ENCODE results near the gene OAT. TPM values are rescaled to one million over a fixed set of nuclear protein-coding genes. Genes with fewer than 3 reads are reported as not detected.

Gene OAT
- polyA plus RNA-seq, 2 of the 4 experiments (the other 2 are of a cell fraction), result 81.3 to 97.6 TPM

GRCh38 chr10:124402273-124402672, 16.4 kb downstream of the OAT start:
- Histone ChIP-seq H3K4me2 (no peak overlapping the region), H3K4me1 (no peaks in the 10 kb centered on the region), H3K27ac (no peak overlapping the region), H3K9me3 (no peaks in the 10 kb centered on the region), H3K4me3 (no peak overlapping the region)
- no peak for TF ChIP-seq ZSCAN20 (CRISPR knock-in tag; IDR thresholded peaks at IDR 0.05)
- no peak for TF ChIP-seq ZNF302 (CRISPR knock-in tag; IDR thresholded peaks at IDR 0.05)
- no peak for TF ChIP-seq CHD4 (IDR thresholded peaks at IDR 0.05; ENCODE audit: borderline replicate concordance)
- no peak for TF ChIP-seq NR3C1 (IDR thresholded peaks at IDR 0.05)
- TF ChIP-seq MAFK (IDR thresholded peaks at IDR 0.05; ENCODE audit: partially characterized antibody), result peak; percentile 90
- FAIRE-seq, result no peak
- ChIA-PET POLR2A (no interaction called here), CTCF (interaction anchor here (0.6 to 24.7 kb wide), 5 partner anchors 12 to 403 kb away, joined by 3 to 581 read pairs (median 4); no protein-coding TSS in a partner anchor)
- ATAC-seq, result no peak
- DNase-seq (ENCODE audit: low read depth in 1 of 2, low spot score in 1 of 2), result no peak
- WGBS (ENCODE audit: missing lambda C conversion rate), result 87% methylated on average over 2 of the region's 2 CpGs

- no peak for FAIRE-seq
- Histone ChIP-seq H3K4me3 (no peak overlapping the region), H3K4me2 (no peak overlapping the region), H3K27ac (no peak overlapping the region), H3K9me3 (no peaks in the 10 kb centered on the region), H3K4me1 (no peaks in the 10 kb centered on the region)
- TF ChIP-seq NFE2L2 (conservative IDR thresholded peaks at IDR 0.05; ENCODE audit: low read length) (no peak), RAD21 (conservative IDR thresholded peaks at IDR 0.05 in 1 of 2, IDR thresholded peaks at IDR 0.05 in 1 of 2) (no peak), PHF8 (IDR thresholded peaks at IDR 0.05; ENCODE audit: borderline replicate concordance, low read depth) (no peak), BCL3 (IDR thresholded peaks at IDR 0.05) (no peak), JUNB (IDR thresholded peaks at IDR 0.05) (no peak), MYC (IDR thresholded peaks at IDR 0.05; ENCODE audit: borderline replicate concordance, low read length) (no peak), ZSCAN20 (CRISPR knock-in tag; IDR thresholded peaks at IDR 0.05) (no peak), ELK1 (IDR thresholded peaks at IDR 0.05; ENCODE audit: low read depth, low read length) (no peak), FOSB (CRISPR knock-in tag; IDR thresholded peaks at IDR 0.05) (no peak), TP53 (CRISPR knock-in tag; IDR thresholded peaks at IDR 0.05) (no peak), ESRRA (IDR thresholded peaks at IDR 0.05; ENCODE audit: borderline replicate concordance, low read length) (no peak), REST (IDR thresholded peaks at IDR 0.05) (no peak), EHMT2 (IDR thresholded peaks at IDR 0.05; ENCODE audit: low read depth) (no peak), SREBF2 (IDR thresholded peaks at IDR 0.05) (no peak), HDAC2 (IDR thresholded peaks at IDR 0.05) (no peak), CEBPB (IDR thresholded peaks at IDR 0.05) (no peak), RARB (CRISPR knock-in tag; IDR thresholded peaks at IDR 0.05) (no peak), CBX8 (IDR thresholded peaks at IDR 0.05) (no peak), TFCP2L1 (CRISPR knock-in tag; IDR thresholded peaks at IDR 0.05) (no peak)
- CTCF ChIA-PET, result interaction anchor here (0.6 to 24.7 kb wide), 5 partner anchors 12 to 402 kb away, joined by 3 to 581 read pairs (median 4); no protein-coding TSS in a partner anchor
- POLR2A ChIA-PET, result no interaction called here
- DNase-seq (ENCODE audit: low read depth in 1 of 2, low spot score in 1 of 2), result no peak
- ATAC-seq, result no peak
- WGBS (ENCODE audit: missing lambda C conversion rate), result 98% methylated on average over 5 of the region's 5 CpGs
Observed at GRCh38 chr10:124401633-124402032, 17.1 kb downstream of the OAT start.

Measured in A549 (cell line).